ENCODE results near the gene CYP24A1. TPM values are rescaled to one million over a fixed set of nuclear protein-coding genes. Genes with fewer than 3 reads are reported as not detected.

The CYP24A1 gene
- total and polyA plus RNA-seq, 9 donors = 0.15 to 3.7 TPM; not detected in 7

DNA sequence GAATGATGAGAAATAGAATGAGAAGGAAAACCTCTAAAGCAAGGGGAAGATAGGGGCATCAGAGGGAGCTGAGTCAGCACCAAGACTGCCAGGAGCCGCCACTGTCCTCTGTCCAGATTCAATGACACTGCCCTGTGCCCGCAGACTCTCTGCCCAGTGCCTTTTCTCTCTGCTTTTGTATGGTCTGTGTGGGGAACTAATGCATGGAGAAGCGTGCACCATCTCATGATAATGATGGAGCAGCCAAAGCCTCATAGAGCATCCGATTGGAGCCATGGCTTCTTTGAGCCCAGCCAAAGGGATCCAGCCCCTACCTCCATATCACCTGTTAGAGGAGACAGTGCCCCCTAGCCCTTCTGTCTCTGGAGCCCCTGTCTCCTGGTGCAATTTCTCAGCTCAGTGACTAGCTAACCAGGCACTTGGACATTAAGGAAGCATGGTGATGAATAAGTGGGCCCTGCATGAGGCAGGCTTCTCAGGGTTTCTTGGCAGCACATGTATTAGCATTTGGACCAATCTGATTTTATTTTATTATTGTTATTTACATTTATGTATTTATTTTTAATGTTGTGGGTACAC, 27.6 kb upstream of the CYP24A1 start:
- H3K27me3 ChIP-seq = no peaks in the 10 kb centered on the region
- DNase-seq = no peak
- H3K4me3 ChIP-seq = no peak overlapping the region
- TF ChIP-seq, protein P1, sequence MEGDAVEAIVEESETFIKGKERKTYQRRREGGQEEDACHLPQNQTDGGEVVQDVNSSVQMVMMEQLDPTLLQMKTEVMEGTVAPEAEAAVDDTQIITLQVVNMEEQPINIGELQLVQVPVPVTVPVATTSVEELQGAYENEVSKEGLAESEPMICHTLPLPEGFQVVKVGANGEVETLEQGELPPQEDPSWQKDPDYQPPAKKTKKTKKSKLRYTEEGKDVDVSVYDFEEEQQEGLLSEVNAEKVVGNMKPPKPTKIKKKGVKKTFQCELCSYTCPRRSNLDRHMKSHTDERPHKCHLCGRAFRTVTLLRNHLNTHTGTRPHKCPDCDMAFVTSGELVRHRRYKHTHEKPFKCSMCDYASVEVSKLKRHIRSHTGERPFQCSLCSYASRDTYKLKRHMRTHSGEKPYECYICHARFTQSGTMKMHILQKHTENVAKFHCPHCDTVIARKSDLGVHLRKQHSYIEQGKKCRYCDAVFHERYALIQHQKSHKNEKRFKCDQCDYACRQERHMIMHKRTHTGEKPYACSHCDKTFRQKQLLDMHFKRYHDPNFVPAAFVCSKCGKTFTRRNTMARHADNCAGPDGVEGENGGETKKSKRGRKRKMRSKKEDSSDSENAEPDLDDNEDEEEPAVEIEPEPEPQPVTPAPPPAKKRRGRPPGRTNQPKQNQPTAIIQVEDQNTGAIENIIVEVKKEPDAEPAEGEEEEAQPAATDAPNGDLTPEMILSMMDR (IDR thresholded peaks at IDR 0.05) = no peak
- no peak for TF ChIP-seq POLR2A (IDR thresholded peaks at IDR 0.05)
- no peak for TF ChIP-seq EP300 (IDR thresholded peaks at IDR 0.05)
- intact Hi-C loops (cut with DNase I) = no loop called here
- no peaks in the 10 kb centered on the region for H3K4me1 ChIP-seq (ENCODE audit: insufficient read depth)
- no peaks in the 10 kb centered on the region for H3K9me3 ChIP-seq
- 77 to 81% (median 79%) methylated on average over 4 of the region's 4 CpGs for WGBS, 3 donors
- H3K27ac ChIP-seq = no peak overlapping the region
- no peaks in the 10 kb centered on the region for H3K36me3 ChIP-seq

- no peaks in the 10 kb centered on the region for H3K4me1 ChIP-seq (ENCODE audit: insufficient read depth)
- WGBS, 3 donors = 50 to 81% (median 80%) methylated on average over 7 of the region's 7 CpGs
- no peaks in the 10 kb centered on the region for H3K36me3 ChIP-seq
- no peaks in the 10 kb centered on the region for H3K9me3 ChIP-seq
- intact Hi-C loops (cut with DNase I) = no loop called here
- no peaks in the 10 kb centered on the region for H3K27me3 ChIP-seq
- no peak for TF ChIP-seq POLR2A (IDR thresholded peaks at IDR 0.05)
- no peak for TF ChIP-seq EP300 (IDR thresholded peaks at IDR 0.05)
- TF ChIP-seq, protein P1 (IDR thresholded peaks at IDR 0.05) = no peak
- no peak overlapping the region for H3K4me3 ChIP-seq
- H3K27ac ChIP-seq = no peak overlapping the region
- no peak for DNase-seq
Measured at GRCh38 chr20:54200487-54201267, 26.9 kb upstream of the CYP24A1 start.

DNA sequence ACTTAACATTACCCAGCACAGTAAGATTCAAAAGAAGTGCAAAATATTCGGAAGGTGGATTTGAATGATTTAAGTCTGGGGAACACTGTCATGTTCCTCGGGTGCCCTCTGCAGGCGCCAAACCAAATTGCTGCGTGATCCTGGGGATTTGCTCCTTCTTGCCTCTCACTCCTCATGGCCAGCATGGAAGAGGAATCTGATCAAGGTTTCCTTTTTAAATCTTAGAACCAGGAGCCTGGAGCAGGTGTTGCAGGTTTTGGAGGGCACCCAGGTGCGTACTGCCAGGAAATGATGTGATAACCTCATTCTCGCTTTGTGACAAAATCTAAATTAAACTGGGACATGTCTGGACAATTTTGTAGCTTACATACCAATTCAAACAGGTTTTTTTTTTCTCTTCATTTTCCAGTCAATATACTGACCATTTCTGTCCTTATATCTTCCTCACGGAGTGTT, 26.0 kb upstream of the CYP24A1 start:
- no peaks in the 10 kb centered on the region for H3K9me3 ChIP-seq
- peak; percentile 36 to 77 (median 72) for DNase-seq
- H3K4me1 ChIP-seq (ENCODE audit: insufficient read depth) = no peaks in the 10 kb centered on the region
- H3K27me3 ChIP-seq = no peaks in the 10 kb centered on the region
- no peak for TF ChIP-seq POLR2A (IDR thresholded peaks at IDR 0.05)
- no peak for TF ChIP-seq EP300 (IDR thresholded peaks at IDR 0.05)
- TF ChIP-seq, protein P1 (IDR thresholded peaks at IDR 0.05) = peak; percentile 28 to 62 (median 54)
- intact Hi-C loops (cut with DNase I) = loop anchor here in 1 of 4 donors (10.0 kb wide), 1 partner anchor 105 kb away; no protein-coding TSS in a partner anchor
- no peaks in the 10 kb centered on the region for H3K36me3 ChIP-seq
- 18 to 20% (median 19%) methylated on average over 7 of the region's 7 CpGs for WGBS, 3 donors
- H3K4me3 ChIP-seq = no peak overlapping the region
- no peak overlapping the region for H3K27ac ChIP-seq

DNA sequence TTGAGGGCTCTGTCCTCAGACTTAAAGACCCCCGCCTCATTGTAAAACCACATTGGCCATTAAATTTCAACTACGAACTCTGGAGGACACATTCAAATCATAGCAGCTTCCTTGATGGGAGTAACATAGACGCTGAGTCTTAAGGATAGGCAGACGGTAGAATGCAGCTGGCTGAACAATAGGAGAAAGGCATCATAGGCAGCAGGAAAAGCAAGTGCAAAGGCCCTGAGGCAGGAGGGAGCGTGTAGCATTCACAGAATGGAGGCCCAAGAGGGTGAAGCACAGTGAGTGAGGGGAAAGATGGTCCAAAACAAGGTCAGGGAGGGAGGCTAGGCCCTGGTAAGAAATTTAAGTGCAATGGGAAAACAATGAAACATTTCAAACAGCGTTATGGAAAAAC, 25.5 kb upstream of the CYP24A1 start:
- DNase-seq = no peak
- Histone ChIP-seq H3K9me3 (no peaks in the 10 kb centered on the region), H3K27me3 (no peaks in the 10 kb centered on the region), H3K4me1 (ENCODE audit: insufficient read depth) (peaks cover 2% of the 10 kb centered on the region), H3K36me3 (no peaks in the 10 kb centered on the region), H3K4me3 (no peak overlapping the region), H3K27ac (no peak overlapping the region)
- 77 to 79% (median 78%) methylated on average over 6 of the region's 6 CpGs for WGBS, 3 donors
- intact Hi-C loops (cut with DNase I) = loop anchor here in 1 of 4 donors (10.0 kb wide), 1 partner anchor 104 kb away; no protein-coding TSS in a partner anchor
- TF ChIP-seq, protein P1 (IDR thresholded peaks at IDR 0.05) = no peak
- TF ChIP-seq EP300 (IDR thresholded peaks at IDR 0.05) (no peak), POLR2A (IDR thresholded peaks at IDR 0.05) (no peak)

Measured in ovary (tissue), 9 donors.